ENCODE measurements around the gene AP1S1.
A peak's percentile ranks its signal among the peaks of the same experiment; 100 is the strongest.
"Not testable (repeated sequence)": the region's sequence is repeated elsewhere in the genome, so short reads cannot be mapped to it uniquely, and the experiment has no call there.

AP1S1 gene

GRCh38 chr7:101198476-101198875, 44.2 kb downstream of the AP1S1 start:
- Histone ChIP-seq H3K9me3 (ENCODE audit: severe bottlenecking) (no peaks in the 10 kb centered on the region), H3K4me3 (ENCODE audit: low read depth, low read length) (no peak overlapping the region), H3K27ac (no peak overlapping the region), H3K27me3 (ENCODE audit: insufficient read depth, low read depth, severe bottlenecking) (peaks cover 11% of the 10 kb centered on the region), H3K36me3 (no peaks in the 10 kb centered on the region)
- TF ChIP-seq CTCF (IDR thresholded peaks at IDR 0.05; ENCODE audit: low read depth, low read length): no peak
- DNase-seq: no peak

- not testable (repeated sequence) for H3K27ac ChIP-seq; H3K27me3 ChIP-seq (ENCODE audit: insufficient read depth, low read depth, severe bottlenecking); H3K36me3 ChIP-seq; DNase-seq; H3K9me3 ChIP-seq (ENCODE audit: severe bottlenecking); H3K4me3 ChIP-seq (ENCODE audit: low read depth, low read length)
Measured at GRCh38 chr7:101199522-101199921, 45.2 kb downstream of the AP1S1 start.

- H3K27ac ChIP-seq: no peak overlapping the region
- no peaks in the 10 kb centered on the region for H3K36me3 ChIP-seq
- H3K9me3 ChIP-seq (ENCODE audit: severe bottlenecking): no peaks in the 10 kb centered on the region
- H3K4me3 ChIP-seq (ENCODE audit: low read depth, low read length): no peak overlapping the region
- no peak for DNase-seq
- H3K27me3 ChIP-seq (ENCODE audit: insufficient read depth, low read depth, severe bottlenecking): peaks cover 10% of the 10 kb centered on the region
- TF ChIP-seq CTCF (IDR thresholded peaks at IDR 0.05; ENCODE audit: low read depth, low read length): no peak
Measured at GRCh38 chr7:101200504-101200861, 46.2 kb downstream of the AP1S1 start.

- Histone ChIP-seq H3K27ac (no peak within 1 kb of the TSS), H3K27me3 (ENCODE audit: insufficient read depth, low read depth, severe bottlenecking) (peaks cover 10% of the 10 kb centered on the region), H3K4me3 (ENCODE audit: low read depth, low read length) (peak within 1 kb of the TSS; percentile 31), H3K36me3 (peaks cover 4% of the 10 kb centered on the region), H3K9me3 (ENCODE audit: severe bottlenecking) (no peaks in the 10 kb centered on the region)
- TF ChIP-seq CTCF (IDR thresholded peaks at IDR 0.05; ENCODE audit: low read depth, low read length): no peak
- DNase-seq: no peak
Measured at GRCh38 chr7:101200862-101201599, 46.8 kb downstream of the AP1S1 start, which contains the start of gene MOGAT3. Gene MOGAT3 (minus strand): TSS chr7:101201036. CDS start chr7:101200854, 182 bp downstream.

- Histone ChIP-seq H3K36me3 (peaks cover 8% of the 10 kb centered on the region), H3K9me3 (ENCODE audit: severe bottlenecking) (no peaks in the 10 kb centered on the region), H3K4me3 (ENCODE audit: low read depth, low read length) (peak overlapping the region; percentile 31), H3K27me3 (ENCODE audit: insufficient read depth, low read depth, severe bottlenecking) (peaks cover 10% of the 10 kb centered on the region), H3K27ac (no peak overlapping the region)
- DNase-seq: no peak
- TF ChIP-seq CTCF (IDR thresholded peaks at IDR 0.05; ENCODE audit: low read depth, low read length): no peak
Measured at GRCh38 chr7:101201695-101202602, 47.7 kb downstream of the AP1S1 start.

GRCh38 chr7:101202603-101202918, 48.3 kb downstream of the AP1S1 start:
- H3K27ac ChIP-seq: no peak overlapping the region
- no peaks in the 10 kb centered on the region for H3K9me3 ChIP-seq (ENCODE audit: severe bottlenecking)
- no peak for DNase-seq
- TF ChIP-seq CTCF (IDR thresholded peaks at IDR 0.05; ENCODE audit: low read depth, low read length): no peak
- no peak overlapping the region for H3K4me3 ChIP-seq (ENCODE audit: low read depth, low read length)
- peaks cover 11% of the 10 kb centered on the region for H3K36me3 ChIP-seq
- H3K27me3 ChIP-seq (ENCODE audit: insufficient read depth, low read depth, severe bottlenecking): peaks cover 10% of the 10 kb centered on the region

GRCh38 chr7:101203740-101204738, 49.8 kb downstream of the AP1S1 start:
- not testable (repeated sequence) for DNase-seq; H3K27ac ChIP-seq; H3K27me3 ChIP-seq (ENCODE audit: insufficient read depth, low read depth, severe bottlenecking); H3K9me3 ChIP-seq (ENCODE audit: severe bottlenecking); H3K4me3 ChIP-seq (ENCODE audit: low read depth, low read length)
- peaks cover 17% of the 10 kb centered on the region for H3K36me3 ChIP-seq
